ENCODE results near the gene MAP4K3. TPM values are rescaled to one million over a fixed set of nuclear protein-coding genes. Genes with fewer than 3 reads are reported as not detected.
"Not testable (repeated sequence)": the region's sequence is repeated elsewhere in the genome, so short reads cannot be mapped to it uniquely, and the experiment has no call there.

MAP4K3 gene
- total RNA-seq, 1 experiment from 2014 or later, result 25.1 TPM

DNA sequence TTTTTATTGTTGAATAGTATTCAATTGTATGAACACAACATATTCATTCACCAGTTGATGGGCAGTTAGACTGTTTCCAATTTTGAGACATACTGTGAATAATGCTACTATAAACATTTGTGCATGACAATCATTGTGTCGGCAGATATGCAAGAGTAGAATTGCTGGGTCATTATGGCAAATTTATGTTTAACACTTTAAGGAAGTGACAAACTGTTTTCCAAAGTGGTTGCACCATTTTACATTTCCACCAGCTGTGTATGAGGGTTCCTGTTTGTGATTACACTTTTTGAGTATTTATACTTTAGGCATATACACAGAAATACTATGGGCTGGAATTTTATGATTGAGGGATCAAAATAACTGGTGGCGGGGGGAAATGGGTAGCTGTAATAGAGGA is 61.2 kb downstream of the MAP4K3 start:
- DNase-seq (ENCODE audit: low read depth), result no peak

DNA sequence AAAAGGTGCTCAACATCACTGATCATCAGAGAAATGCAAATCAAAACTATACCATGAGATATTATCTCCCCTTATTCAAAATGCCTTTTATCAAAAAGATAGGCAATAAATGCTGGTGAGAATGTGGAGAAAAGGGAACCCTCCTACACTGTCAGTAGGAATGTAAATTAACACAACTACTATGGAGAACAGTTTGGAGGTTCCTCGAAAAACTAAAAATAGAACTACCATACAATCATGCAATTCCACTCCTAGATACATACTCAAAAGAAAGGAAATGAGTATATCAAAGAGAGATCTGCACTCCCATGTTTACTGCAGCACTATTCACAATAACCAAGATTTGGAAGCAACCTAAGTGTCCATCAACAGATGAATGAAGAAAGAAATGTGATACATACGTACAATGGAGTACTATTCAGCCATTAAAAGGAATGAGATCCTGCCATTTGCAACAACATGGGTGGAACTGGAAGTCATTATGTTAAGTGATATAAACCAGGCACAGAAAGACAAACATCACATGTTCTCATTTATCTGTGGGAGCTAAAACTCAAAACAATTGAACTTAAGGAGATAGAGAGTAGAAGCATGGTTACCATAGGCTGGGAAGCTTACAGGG is 63.8 kb downstream of the MAP4K3 start:
- no peak for DNase-seq (ENCODE audit: low read depth)

DNA sequence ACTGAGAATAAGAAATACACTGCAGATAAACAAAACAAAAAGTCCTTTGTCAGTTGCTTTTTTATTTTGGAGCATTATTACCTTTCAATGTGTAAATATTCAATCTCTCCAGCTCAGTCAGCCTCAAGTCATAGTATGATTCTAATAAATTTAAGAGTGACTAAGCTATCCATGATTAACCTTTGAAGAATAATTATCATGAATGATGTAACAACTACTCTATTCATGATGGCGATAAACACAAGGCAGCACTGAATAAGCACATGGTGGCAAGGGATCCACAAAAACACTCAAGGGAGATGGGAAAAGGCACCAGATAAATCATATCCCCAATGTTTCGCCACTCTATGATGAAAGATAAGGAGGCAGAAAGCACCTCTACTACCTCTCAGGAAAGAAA is 67.0 kb downstream of the MAP4K3 start:
- DNase-seq (ENCODE audit: low read depth), result no peak

- no peak for DNase-seq (ENCODE audit: low read depth)
These were observed 68.2 kb downstream of the MAP4K3 start for GRCh38 chr2:39368846-39369245.

DNA sequence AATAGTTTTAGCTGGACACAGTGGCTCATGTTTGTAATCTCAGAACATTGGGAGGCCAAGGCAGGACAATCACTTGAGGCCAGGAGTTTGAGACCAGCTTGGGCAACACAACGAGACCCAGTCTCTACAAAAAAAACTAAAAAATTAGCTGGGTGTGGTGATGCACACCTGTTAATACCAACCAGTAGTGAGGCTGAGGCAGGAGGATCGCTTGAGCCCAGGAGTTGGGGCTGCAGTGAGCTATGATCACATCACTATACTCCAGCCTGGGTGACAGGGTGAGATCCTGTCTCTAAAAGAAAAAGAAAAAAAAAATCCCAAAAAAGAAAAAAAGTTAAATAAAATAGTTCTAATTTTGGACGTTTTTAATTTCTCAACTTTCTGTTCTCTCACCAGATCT is 68.7 kb downstream of the MAP4K3 start:
- DNase-seq (ENCODE audit: low read depth), result no peak

DNA sequence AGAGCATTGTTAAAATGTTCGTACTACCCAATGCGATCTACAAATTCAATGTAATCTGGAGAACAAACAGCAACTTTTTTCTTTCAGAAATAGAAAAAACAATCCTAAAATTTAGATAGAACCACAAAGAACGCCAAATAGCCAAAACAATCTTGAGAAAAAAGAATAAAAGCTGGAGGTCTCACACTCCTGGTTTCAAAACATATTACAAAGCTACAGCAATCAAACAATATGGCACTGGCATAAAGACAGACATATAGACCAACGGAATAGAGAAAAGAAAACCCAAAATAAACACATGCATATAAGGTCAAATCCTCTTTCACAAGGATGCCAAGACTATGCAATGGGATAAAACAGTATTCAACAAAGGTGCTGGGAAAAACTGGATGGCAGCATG is 74.5 kb downstream of the MAP4K3 start:
- DNase-seq (ENCODE audit: low read depth), result no peak

DNA sequence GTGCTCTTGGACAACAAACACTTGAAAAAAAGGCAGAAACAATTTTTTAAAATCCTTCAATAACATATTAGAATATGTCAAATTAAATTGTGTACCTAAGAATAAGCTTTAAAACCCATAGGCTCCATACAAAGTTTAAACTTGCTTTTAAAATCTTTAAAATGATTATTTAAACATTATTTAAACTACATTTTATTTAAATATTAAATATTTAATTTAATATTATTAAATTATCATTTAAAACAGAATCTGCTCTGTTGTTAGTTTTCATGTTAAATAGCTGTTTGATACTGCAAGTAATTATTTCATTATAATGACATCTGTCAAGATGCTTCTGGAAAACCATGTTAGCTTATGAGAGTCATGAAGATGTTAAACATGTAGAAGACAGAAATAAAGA is 75.6 kb downstream of the MAP4K3 start:
- no peak for DNase-seq (ENCODE audit: low read depth)

DNA sequence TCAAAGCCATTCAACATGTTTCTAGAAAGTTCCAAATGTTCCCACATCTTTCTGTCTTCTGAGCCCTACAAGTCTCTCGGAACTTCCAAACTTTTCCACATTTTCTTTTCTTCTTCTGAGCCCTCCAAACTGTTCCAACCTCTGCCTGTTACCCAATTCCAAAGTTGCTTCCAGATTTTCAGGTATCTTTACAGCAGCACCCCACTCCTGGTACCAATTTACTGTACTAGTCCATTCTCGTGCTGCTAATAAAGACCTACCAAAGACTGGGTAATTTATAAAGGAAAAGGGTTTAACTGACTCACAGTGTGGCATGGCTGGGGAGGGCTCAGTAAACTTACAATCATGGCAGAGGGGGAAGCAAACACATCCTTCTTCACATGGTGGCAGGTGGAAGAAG is 76.7 kb downstream of the MAP4K3 start:
- DNase-seq (ENCODE audit: low read depth), result not testable (repeated sequence)

GRCh38 chr2:39359453-39360038 is 77.5 kb downstream of the MAP4K3 start:
- DNase-seq (ENCODE audit: low read depth), result no peak

DNA sequence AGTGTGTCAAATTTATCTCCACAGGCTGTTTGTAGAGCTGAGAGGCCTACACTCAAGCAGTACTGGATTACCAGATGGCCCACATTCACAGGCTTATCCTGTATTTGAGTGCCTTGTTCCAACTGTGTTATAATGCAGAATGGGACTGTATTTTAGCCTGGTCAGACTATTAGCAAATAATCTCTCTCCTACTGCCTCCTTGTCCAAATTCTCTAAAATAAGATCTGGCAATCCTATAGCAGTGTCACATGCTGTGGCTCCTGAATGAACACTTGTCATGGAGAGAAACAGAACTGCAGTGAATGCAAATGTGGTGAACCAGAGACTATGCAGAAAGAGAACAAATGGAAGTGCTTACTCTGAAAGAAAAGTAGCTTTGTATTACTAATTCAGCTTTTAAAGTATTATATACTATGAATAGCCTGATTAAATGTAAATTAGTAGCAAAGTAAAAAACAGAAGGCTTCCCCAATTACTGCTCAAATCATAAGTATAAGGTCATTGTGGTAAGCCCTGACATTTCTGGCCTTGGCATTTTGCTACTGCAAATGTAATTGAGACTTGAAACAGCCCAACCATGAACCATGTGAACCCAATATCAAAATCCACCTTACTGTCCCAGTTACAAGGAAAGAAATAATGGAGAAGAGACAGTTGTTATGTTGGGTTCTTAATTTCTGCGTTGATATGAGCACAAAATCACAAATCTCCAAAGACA is 80.0 kb downstream of the MAP4K3 start:
- DNase-seq (ENCODE audit: low read depth), result no peak

DNA sequence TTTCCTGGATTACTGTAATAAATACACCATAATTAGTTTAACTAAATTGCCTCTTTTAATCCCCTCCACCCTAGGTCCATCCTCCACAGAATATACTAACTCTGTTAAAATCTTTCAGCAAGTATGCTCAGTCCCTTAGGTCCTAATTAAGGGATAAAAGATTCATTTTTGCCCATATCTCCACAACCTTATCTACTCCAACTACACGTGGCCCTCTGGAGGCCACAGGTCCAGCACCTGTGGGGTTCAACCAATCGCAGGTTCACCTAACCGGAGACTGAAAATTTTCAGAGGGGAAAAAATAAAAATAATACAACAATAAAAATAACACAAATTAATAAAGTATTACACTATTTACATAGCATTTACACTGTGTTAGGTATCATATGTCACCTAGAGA is 86.4 kb downstream of the MAP4K3 start:
- DNase-seq (ENCODE audit: low read depth), result no peak

DNA sequence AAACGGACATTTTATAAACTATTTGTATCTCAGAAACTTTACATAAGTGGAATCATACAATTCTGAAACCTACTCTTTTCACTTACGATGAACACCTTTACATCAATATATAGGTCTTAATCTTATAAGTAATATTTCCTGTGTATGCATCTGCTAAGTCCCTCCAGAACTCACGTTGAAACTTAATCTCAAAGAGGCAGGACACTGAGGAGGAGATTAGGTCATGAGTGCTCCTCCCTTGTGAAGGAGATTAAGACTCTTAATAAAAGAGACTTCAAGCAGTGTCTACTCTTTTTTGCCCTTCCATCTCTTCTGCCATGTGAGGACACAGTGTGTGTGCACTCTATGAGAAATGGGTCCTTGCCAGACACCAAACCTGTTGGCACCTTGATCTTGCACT is 98.6 kb downstream of the MAP4K3 start:
- no peak for DNase-seq (ENCODE audit: low read depth)

DNA sequence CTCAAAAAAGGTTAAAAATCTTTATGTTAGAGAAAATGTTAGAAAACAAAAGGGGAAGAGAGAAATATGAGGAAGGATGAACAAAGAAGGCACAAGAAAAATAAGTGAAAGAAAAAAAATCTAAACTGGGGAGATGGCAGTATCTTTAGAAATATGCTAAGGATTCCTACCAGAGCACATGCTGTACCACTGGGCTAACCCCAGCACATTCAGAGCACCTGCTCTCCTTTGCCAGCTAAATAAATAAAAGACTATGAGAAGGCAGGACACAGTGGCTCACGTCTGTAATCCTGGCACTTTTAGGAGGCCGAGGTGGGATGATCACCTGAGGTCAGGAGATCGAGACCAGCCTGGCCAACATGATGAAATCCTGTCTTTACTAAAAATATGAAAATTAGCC is 101.2 kb downstream of the MAP4K3 start:
- no peak for DNase-seq (ENCODE audit: low read depth)

- DNase-seq (ENCODE audit: low read depth), result no peak
These were observed 102.1 kb downstream of the MAP4K3 start for GRCh38 chr2:39334978-39335377.

DNA sequence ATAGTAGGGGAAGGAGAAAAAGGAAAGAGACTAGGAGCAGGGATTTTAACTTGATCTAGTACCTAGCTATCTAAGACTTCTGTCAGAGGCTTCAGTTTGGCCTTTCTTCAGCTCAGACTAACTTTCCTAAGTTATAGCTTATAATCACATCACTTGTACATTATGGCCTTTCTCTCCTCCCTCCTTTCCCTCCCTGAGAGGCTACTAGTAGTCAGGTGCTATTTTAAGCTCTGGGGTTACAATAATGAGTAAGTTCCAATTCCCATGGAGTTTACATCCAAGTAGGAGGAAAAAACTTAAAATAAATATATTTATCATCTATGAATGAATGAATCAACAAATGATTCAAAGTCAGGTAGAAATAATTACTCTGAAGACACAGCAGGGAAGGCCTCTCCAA is 102.6 kb downstream of the MAP4K3 start:
- no peak for DNase-seq (ENCODE audit: low read depth)

GRCh38 chr2:39326644-39327043 is 110.4 kb downstream of the MAP4K3 start:
- DNase-seq (ENCODE audit: low read depth), result no peak

DNA sequence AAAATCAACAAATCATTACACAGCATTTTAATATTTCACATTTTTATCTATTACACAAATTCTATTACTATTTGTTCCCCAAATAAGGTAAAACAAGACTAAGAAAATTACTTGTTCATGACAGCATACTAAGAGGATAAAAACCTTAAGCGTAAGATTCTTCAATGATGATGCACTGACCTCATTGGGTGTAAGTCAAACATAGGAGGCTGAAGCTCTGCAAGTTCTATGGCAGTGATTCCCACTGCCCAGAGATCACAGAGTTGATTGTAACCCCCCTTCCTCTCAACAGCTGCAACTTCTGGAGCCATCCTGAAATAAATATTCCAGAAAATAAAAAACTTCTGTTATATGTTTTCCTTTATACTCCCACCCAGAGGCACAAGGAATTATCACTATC is 111.1 kb downstream of the MAP4K3 start:
- peak; percentile 23 for DNase-seq (ENCODE audit: low read depth)

GRCh38 chr2:39321056-39322035 is 115.7 kb downstream of the MAP4K3 start:
- not testable (repeated sequence) for DNase-seq (ENCODE audit: low read depth)

DNA sequence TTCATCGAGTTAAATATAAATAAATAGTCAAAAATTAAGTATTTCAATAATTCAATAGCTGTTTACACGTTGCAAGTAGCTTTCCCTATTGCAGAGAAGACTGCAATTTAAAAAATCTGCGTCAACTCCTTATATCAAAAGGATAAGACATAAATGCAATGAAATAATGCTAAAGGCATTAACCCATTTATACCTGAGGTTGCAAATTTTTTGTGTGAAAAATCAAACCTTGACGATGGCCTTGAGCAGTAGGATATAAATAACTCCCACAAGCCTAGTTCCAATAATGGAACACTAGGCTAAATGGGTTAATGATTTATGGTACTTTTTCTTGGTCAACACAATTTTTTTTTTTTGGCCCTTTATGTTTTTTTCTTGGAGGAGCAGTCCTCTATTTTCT is 116.9 kb downstream of the MAP4K3 start:
- DNase-seq (ENCODE audit: low read depth), result no peak

GRCh38 chr2:39313575-39313974 is 123.5 kb downstream of the MAP4K3 start:
- peak; percentile 74 for DNase-seq (ENCODE audit: low read depth)

DNA sequence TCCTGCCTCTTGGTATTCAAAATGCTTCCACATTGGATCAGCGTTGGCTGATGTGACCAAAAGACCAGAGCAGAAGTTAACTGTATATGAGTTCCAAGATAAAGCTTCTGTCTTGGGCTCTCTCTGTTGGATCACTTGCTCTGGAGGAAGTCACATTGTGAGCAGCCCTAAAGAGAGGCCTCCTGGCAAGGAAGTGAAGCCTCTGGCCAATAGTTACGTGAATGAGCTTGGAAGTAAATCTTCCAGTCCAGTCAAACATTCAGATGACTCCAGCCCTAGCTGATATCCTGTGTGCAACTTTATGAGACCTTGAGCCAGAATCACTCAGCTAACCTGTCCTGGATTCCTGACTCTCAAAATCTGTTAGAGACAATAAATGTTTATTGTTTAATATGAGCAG is 125.6 kb downstream of the MAP4K3 start:
- DNase-seq (ENCODE audit: low read depth), result no peak

DNA sequence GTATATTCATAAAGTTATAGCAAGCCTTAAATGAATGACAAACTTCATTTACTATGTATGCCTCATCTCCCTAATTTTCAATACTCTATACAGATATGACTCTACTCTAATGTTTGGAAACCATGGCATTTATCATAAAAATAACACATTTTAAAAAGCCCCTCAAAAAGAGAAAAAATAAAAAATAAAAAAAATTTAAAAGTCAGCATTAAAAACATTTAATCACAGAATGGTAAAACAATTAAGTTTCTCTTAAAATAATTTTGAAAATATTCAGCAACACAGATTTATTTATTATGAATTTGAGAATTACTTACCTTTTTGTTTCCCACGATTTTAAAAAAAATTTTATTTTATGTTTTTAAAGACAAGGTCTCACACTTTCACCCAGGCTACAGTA is 128.3 kb downstream of the MAP4K3 start:
- DNase-seq (ENCODE audit: low read depth), result no peak

All from HT1080 (cell line).